GM18519 (cell line): ENCODE measurements around the gene FRAT2.
A peak's percentile ranks its signal among the peaks of the same experiment; 100 is the strongest.

Experiments used
- ATAC-seq: cut with Tn5 transposase; IDR thresholded peaks from one replicate; pipeline ENCODE4 v1.9.1; 2021; ENCODE audit warnings: mild to moderate bottlenecking, moderate library complexity; ENCODE audit not compliant: unreplicated experiment, low FRiP score

Gene FRAT2

DNA sequence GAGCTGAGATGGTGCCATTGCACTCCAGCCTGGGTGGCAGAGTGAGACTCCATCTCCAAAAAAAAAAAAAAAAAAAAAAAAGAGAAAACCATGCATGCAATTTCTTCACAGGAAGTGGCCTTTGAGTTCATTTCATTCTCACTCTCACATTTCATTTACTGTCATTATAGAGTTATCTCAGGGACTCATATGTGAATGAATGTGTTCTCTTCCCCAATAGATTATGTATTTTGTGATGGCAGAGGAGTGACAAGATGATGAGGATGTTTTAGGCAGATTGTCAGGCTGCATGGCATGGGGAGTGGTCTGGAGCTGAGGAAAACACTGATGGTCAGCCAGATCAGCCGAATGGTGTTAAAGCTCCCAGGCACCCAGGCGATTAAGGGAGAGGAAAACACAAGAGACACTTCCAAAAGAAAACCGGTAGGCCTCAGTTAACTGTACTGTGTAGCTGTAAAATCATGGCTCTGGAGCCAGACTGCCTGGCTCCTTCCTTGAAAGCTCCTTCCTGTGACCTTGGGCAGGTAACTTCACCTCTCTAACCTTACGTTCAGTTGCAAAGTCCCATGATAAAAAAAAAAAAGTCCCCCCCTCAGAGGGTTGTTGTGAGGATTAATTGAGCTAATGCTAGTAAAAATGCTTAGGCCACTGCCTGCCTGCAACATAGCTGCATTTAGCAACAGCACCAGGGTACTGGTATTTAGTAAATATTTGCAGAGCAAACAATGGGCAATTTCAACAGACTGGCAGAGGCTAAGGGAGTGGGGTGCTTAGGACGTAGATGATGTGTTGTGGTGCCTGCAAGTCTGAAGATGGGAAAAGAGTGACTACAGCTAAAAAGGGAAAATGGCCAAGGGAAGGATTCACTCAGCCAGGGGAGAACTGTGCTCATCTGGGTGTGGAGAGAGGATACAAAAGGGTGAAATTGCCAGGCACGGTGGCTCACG is 6.9 kb downstream of the FRAT2 start:
- no peak for ATAC-seq

GRCh38 chr10:97325754-97326153 is 8.8 kb downstream of the FRAT2 start:
- ATAC-seq: no peak

GRCh38 chr10:97323501-97323900 is 11.0 kb downstream of the FRAT2 start:
- no peak for ATAC-seq

- ATAC-seq: no peak
Measured at GRCh38 chr10:97321804-97322190, 12.7 kb downstream of the FRAT2 start.

- no peak for ATAC-seq
Measured at GRCh38 chr10:97321032-97321803, 13.3 kb downstream of the FRAT2 start.

DNA sequence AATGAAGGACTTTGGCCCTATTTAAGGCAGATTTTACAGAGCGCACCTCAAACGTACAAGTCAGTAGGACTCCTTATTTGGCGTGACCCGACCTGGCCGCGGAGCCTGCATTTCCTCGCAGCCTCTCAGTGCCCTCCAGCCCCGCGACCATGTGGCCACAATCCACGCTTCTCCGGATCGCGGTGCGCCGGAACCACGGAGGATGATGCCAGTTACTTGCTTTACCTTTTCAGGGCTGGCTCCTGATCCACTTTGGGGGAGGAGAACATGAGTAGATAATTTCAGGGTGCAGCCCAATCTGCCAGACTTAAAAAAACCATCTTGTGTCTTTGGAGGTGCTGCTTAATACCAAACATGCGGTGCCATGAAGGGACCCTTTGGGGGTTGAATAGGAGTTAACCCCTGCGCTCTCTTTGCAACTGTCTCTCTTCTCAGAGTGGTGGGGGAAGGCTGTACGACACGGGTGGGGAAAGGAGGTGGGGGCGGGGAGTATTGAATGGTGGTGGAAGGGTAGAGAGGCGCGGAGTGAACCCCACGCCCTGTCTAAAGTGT is 14.0 kb downstream of the FRAT2 start:
- ATAC-seq: no peak

- ATAC-seq: peak; percentile 16
Measured at GRCh38 chr10:97319671-97320479, 14.7 kb downstream of the FRAT2 start.

- ATAC-seq: peak; percentile 52
Measured at GRCh38 chr10:97318772-97319651, 15.5 kb downstream of the FRAT2 start, which contains the start of gene FRAT1. Gene FRAT1, plus strand, starts transcription at chr10:97319271. Its CDS starts 183 bp downstream, at chr10:97319454.

- no peak for ATAC-seq
Measured at GRCh38 chr10:97314671-97315070, 19.9 kb downstream of the FRAT2 start.

DNA sequence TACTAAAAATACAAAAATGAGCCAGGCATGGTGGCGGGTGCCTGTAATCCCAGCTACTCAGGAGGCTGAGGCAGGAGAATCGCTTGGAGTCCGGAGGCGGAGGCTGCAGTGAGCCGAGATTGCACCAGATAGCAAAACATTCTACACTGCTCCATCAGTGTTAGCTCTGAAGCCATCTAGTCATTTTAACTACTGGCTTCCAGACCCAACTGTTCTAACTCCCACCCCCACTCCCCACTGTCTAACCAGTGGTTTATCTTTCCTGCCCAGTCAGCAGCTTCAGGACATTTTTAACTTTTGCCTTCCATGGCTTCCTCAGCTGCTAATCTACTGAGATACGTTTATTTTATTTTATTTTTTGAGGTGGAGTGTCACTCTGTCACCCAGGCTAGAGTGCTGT is 21.6 kb downstream of the FRAT2 start:
- ATAC-seq: no peak

DNA sequence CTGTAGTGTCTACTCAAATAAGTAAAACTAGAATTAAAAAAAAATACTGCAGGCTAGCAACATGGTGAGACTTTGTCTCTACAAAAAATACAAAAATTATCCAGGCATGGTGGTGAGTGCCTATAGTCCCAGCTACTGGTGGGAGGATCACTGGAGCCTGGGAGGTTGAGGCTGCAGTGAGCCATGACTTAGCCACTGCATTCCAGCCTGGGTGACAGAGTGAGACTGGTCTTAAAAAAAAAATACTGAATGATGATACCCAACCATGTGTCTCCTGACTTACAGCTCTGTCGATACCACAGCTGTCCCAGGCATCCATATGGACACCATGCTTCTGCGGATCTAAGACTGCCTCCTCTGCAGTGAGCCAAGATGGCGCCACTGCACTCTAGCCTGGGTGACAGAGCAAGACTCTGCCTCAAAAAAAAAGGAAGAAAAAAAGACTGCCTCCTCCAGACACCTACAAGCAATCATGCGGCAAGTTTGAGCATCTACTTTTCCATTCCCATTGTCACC is 23.4 kb downstream of the FRAT2 start:
- ATAC-seq: no peak

GRCh38 chr10:97307866-97308780 is 26.4 kb downstream of the FRAT2 start:
- no peak for ATAC-seq

DNA sequence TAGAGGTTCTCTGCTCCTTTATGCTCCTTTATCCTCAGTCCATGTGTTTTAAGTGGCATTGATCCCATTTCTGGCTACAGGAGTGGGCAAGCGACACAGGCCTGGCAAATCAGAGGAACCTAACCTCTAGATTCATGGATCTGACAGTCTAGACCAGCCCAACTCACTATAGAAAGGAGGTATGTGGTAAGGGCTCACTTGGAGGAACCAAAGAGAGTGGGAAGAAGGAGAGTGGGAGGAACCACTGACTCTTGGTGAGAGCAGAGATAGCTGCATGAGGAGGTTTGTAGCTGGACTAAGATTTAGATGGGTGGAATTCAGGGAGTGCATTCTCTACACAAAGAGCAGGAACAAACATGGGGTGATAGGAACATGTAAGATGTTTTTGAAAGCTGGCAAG is 27.1 kb downstream of the FRAT2 start:
- no peak for ATAC-seq

DNA sequence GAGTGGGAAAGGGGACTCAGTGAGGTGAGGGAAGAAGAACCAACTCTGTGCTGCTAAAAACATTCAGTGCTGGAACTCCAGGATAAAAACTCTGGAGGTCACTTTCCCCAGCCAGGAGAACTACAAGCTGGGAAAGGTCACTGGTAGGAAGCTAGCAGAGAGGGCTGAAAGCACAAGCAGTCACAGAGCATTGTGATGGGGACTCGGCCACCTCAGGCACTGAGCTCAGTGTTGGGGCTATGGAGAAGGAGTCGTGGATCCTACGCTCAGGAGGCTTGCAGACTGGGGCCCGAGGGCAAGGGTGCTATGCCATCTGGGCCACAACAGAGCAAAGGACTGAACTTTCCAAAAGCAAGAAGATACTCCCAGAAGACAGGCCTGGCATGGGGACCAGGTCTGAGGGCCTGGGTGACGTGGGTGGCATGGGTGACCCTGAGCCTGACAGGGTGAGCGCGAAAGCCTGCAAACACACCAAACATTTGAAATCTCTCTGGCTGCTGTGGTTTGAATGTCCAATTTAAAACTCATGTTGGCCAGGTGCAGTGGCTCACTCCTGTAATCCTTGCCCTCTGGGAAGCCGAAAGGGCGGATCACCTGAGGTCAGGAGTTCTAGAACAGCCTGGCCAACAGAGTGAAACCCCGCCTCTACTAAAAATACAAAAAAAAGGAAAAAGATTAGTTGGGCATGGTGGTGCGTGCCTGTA is 32.3 kb downstream of the FRAT2 start:
- ATAC-seq: no peak

DNA sequence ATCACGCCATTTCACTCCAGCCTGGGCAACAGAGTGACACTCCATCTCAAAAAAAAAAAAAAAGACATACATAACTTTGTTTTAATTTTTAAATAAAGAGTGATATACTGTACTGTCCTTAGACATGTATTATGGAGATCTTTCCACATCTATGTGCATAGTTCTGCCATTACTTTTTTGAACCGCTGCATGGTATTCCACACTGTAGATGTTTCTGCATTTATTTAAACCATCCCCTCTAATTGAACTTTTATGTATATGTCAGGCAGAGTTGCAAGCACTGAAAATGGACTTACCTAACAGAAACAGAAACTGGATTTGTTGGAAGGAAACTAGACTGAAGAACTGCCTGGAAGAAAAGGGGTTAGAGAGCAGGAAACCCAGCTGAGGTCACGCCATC is 33.5 kb downstream of the FRAT2 start:
- no peak for ATAC-seq

- ATAC-seq: no peak
Measured at GRCh38 chr10:97298223-97298571, 36.3 kb downstream of the FRAT2 start.

- no peak for ATAC-seq
Measured at GRCh38 chr10:97297556-97298222, 36.8 kb downstream of the FRAT2 start.
